Fibroblast of skin of right biceps (primary cell): Measurements from ENCODE around the gene MSANTD2.

Experiments used
- DNase-seq: peaks from one replicate; pipeline ENCODE4 v3.0.0-alpha.2; 2013

The MSANTD2 gene

DNA sequence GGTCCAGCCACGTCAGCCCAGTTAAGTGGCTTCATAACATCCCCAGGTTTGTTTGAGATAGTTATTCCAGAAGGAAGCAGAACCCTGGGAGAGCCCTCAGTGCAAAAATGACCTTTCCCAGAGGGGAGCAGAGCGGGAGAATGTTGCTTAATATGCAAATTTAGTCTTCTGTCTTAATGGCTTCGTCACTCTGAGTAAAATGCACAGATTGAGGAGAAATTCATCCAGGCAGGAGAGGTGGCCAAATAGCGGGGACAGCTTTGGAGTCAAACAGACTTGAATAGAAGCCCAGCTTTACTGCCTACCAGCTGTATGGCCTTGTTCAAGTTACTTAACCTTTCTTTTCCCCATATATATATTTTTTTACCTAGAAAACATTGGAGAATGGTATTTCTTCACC, 72.7 kb downstream of the MSANTD2 start:
- no peak for DNase-seq

DNA sequence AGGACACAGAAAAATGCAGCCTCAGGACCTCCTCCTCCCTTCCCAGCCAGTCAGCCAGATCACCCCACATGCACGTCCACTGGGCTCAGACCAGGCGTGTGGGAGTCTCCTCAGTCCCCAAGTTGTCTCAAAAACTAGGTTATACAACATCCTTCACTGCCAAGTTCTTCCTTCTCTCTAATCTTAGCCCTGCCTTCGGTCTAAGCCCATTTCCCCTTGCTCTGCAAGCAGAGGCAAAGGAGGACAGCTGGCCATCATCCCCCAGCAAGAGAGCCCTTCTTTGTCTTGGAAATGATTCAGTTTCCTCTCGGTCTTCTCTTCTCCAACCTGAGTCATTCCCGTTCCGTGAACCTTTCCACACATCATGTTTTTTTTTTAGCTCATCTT, 74.5 kb downstream of the MSANTD2 start:
- DNase-seq = peak; percentile 71

DNA sequence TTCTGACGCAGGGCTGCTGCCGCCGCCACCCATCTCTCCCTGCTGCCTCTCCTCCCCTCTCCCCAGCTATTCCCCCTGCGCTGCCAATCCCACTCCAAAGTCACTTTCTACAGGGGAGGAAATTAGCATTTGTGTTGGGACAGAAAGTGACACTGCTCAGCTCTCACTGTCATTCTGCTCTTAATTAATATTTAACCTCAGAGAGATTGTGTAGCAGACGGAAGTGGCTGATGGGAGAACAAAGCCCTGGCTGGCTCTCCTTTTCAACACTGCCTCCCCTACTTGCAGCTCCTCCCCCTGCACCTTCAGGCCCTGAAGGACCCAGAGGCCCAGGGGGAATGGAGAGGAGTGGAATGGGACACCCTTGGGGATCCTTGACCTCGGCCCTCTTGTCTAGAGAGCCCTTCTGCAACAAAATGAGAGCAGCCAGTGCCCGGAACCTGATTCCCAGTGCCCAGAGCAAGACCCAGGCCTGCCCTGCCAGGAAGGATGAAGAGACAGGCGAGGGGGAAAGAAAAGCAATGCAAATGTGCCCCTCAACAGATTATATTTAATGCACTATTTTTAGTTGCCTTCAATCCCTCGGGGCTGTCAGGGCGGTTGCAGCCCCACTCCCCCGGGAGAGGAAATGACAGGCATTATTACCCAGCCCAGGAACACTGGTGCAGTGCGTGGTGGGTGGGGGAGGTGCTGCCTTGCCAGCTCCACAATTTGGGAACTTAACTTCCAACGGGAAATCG, 75.1 kb downstream of the MSANTD2 start:
- peak; percentile 20 for DNase-seq

DNA sequence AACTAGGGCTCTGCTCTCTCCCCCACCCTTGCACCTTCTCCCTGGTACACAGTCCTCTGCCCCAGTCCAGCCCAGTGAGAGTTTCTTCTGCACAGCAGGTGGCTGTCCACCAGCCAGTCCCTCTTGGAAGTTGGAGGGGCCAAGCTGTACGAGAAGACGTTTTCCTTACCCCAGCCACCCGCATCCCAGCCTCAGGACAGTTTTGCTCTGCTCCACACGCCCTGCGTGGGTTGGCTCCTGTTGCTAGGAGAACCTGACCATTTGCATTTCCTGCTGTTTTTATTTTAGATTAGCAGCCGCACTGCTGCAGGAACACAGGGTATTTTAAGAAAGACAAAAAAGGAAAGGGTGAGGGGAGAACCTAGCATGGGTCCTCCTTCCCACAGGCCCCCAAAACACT, 78.0 kb downstream of the MSANTD2 start:
- DNase-seq = no peak

DNA sequence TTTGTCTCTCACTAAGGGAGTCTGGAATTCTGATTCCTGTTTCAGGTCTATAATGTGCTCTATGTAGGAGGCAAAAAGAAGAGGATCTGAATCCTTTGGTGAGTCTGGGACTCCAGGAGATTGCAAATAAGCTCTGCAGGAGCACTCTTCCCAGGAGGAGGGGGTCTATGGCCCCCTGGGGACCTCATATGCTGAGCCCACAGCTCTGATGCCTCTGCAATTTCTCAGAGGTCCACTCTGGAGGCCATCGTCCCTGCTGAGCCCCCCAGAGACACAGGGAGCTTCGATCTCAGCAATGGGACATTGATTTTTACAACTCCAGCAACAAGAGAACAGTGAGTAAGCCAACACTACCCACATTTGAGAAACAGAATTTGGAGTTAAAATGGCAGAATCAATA, 80.7 kb downstream of the MSANTD2 start:
- DNase-seq = no peak

DNA sequence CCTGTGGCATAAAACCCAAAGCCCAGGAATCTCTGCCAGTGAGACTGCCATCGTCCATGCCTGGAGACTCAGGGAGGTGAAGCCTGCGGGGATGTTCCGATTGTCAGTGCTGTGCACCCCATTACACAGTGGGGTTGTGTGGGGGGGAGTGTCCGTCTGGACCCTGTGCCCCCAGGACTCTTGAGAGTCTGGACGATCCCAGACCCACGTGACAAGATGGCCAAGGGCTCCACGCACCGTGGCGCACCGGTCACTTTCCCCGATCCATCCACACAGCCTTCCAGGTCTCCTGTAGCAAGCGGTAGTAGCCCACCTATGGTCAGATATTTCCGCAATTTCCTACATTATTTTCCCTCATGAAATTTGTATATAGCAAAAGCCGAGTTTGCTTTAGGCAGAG, 81.4 kb downstream of the MSANTD2 start:
- DNase-seq = no peak

DNA sequence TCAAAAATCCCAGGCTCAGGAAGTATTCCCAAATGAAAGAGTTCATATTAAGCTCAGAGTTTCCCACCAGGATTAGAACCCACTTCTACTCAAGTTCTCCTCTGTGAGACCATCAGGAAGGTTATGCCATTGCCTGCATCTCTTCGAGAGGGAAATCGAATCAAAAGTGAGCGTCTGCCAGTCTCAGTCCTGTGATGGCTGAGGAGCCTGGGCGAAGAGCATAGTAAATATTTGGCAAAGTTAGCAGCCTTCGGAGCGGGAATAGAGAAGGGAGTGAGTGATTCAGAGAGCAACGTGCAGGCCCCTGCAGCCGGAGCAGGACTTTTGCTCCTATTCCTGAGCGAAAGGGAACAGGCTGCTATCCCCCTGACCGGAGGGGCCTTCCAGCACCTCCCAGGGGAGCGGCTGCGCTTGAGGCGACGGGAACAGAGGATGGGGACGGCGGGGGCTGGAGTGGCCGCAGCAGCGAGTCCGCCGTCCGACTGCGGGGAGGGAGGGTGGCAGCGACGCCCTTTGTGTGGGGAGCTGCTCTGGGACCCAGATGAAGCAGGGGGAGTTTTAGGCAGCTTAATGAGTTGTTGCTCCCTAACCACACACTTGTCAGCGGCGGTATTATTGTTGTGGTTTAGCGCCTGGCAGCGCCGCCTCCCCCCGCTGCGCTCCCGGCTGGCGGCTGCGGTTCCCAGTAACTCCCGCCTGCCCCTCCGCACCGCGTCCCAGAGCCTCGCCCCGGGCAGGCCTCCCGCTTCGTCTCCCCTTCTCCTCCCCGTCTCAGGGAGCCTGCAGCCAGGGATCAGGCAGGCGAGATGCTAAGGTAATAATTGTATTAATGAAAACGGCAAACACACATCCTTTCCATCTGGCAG, 82.2 kb downstream of the MSANTD2 start:
- DNase-seq = no peak

DNA sequence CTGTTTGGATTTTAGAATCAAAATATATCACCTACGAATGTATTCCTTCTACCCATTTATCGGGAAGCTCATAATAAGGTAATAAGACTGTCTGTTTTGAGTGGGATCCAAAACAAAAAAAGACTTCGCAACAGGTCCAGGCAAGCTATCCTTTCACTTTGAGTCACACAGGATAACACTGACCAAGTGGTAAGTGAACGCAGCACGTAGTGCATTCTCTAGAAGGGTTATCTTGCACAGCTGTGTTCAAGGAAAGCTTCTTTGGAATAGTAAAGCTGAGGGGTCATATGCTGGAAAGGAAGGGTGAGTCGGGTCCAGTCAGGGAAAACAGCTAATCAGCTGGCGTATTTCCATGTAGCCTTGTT, 82.8 kb downstream of the MSANTD2 start:
- DNase-seq = no peak

DNA sequence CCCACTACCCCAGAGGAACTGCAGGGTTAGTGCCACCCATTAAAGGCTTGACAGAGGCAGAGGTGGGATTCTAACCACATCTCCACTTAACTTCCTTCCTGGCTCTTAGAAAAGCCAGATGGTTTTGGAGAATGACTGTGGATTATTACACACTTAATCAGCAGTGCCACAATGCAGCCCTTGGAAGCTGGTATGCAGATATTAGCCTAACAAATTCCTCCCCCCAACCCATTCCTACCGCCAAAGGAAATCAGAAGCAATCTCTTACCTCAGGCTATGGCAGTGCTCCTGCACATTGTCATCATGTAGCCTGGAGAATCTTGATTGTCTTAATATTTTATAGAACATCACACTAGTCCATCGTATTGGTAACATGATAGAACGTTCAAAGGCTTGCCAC, 83.6 kb downstream of the MSANTD2 start:
- peak; percentile 34 for DNase-seq
